ENCODE results near the gene ARIH2. TPM values are rescaled to one million over a fixed set of nuclear protein-coding genes. Genes with fewer than 3 reads are reported as not detected.

Gene ARIH2
- total and polyA plus RNA-seq, 2 donors (not counting 3 experiments of a cell fraction or from before 2014, with no cell fraction given), result 59.7 to 85.5 TPM

DNA sequence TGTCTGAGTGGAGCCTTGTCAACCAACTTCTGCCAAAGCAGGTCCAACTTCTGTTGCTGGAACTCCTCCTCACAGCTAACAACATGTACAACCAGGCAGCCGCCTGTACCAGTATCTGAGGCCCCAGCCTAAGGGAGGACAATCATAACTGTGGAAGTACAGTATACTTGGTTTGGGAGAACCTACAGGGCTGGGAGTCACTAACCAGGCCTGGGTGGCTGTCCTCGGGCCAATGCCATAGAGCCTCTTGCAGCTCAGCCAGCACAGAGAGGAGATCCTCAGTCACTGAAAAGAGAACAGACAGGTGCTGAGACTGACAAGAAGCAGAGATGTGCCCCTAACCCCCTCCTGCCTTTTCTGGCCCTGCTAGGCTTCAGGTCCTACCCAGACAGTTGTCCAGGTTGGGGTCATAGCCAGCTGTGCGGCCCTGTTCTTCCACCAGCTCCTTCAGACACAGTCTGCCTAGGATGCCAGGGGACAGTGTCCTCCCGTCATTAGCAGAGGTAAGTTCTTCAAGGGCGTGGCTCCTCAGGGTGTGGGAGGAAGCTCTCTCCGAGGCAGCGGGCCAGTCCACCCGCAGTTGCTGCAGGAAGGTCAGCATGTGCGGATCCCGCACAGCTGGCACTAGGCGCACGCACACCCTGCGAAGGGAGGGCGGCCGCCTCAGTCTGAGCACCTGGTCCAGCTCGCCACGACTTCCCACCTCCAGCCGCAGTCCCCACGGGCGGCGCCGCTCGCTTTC is 98.8 kb downstream of the ARIH2 start:
- TF ChIP-seq GATA2 (IDR thresholded peaks at IDR 0.05; ENCODE audit: insufficient read depth, insufficient read length, low read depth, low read length) (no peak), EZH2 (IDR thresholded peaks at IDR 0.05; ENCODE audit: borderline replicate concordance, low read depth, low read length, severe bottlenecking) (no peak), POLR2AphosphoS5 (IDR thresholded peaks at IDR 0.05; ENCODE audit: insufficient read depth, low read depth, low read length) (no peak), POLR2A (IDR thresholded peaks at IDR 0.05; ENCODE audit: low read depth, low read length) (no peak), JUN (IDR thresholded peaks at IDR 0.05; ENCODE audit: borderline replicate concordance, insufficient read depth, insufficient read length, low read depth) (no peak), MYC (IDR thresholded peaks at IDR 0.05; ENCODE audit: low read depth, low read length) (no peak), FOS (IDR thresholded peaks at IDR 0.05; ENCODE audit: borderline replicate concordance, insufficient read depth, low read length) (no peak)
- TF ChIP-seq, protein P1, sequence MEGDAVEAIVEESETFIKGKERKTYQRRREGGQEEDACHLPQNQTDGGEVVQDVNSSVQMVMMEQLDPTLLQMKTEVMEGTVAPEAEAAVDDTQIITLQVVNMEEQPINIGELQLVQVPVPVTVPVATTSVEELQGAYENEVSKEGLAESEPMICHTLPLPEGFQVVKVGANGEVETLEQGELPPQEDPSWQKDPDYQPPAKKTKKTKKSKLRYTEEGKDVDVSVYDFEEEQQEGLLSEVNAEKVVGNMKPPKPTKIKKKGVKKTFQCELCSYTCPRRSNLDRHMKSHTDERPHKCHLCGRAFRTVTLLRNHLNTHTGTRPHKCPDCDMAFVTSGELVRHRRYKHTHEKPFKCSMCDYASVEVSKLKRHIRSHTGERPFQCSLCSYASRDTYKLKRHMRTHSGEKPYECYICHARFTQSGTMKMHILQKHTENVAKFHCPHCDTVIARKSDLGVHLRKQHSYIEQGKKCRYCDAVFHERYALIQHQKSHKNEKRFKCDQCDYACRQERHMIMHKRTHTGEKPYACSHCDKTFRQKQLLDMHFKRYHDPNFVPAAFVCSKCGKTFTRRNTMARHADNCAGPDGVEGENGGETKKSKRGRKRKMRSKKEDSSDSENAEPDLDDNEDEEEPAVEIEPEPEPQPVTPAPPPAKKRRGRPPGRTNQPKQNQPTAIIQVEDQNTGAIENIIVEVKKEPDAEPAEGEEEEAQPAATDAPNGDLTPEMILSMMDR (IDR thresholded peaks at IDR 0.05; ENCODE audit: extremely low read depth in 1 of 2, insufficient read depth in 1 of 2, low read depth in 1 of 2, low read length in 2 of 2), result no peak
- TF ChIP-seq, protein P2, sequence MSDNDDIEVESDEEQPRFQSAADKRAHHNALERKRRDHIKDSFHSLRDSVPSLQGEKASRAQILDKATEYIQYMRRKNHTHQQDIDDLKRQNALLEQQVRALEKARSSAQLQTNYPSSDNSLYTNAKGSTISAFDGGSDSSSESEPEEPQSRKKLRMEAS (IDR thresholded peaks at IDR 0.05; ENCODE audit: insufficient read depth, insufficient read length), result no peak
- Histone ChIP-seq H3K4me1 (ENCODE audit: control insufficient read depth, extremely low read depth, insufficient read depth, low read length) (peaks cover 22% of the 10 kb centered on the region), H2AFZ (ENCODE audit: low read depth, low read length) (peak overlapping the region; percentile 56), H3K4me2 (ENCODE audit: insufficient read depth, low read length) (peak overlapping the region; percentile 68), H3K36me3 (ENCODE audit: control insufficient read depth in 2 of 2, extremely low read depth in 1 of 2, insufficient read depth in 2 of 2, low read length in 2 of 2) (peaks cover 5 to 41% of the 10 kb centered on the region in 2 experiments), H3K4me3 (replicated peaks in 1 of 3; ENCODE audit: insufficient read depth in 1 of 3, low read depth in 1 of 3, low read length in 3 of 3) (peak overlapping the region; percentile 69 to 78 (median 70)), H3K9ac (replicated peaks; ENCODE audit: extremely low read depth, insufficient read depth, low read length) (no peak overlapping the region), H3K9me3 (replicated peaks; ENCODE audit: control insufficient read depth, insufficient read depth, low read length) (no peaks in the 10 kb centered on the region), H3K9me1 (replicated peaks; ENCODE audit: control insufficient read depth, extremely low read depth, insufficient read depth, low read length) (no peaks in the 10 kb centered on the region), H3K79me2 (ENCODE audit: control insufficient read depth, insufficient read depth, low read length) (peaks cover 21% of the 10 kb centered on the region), H3K27me3 (ENCODE audit: control insufficient read depth in 2 of 2, insufficient read depth in 2 of 2, low read length in 2 of 2) (no peaks in the 10 kb centered on the region), H4K20me1 (replicated peaks; ENCODE audit: control insufficient read depth, extremely low read depth, insufficient read depth, low read length) (no peaks in the 10 kb centered on the region), H3K27ac (ENCODE audit: insufficient read depth, low read depth, low read length) (no peak overlapping the region)
- CTCF ChIA-PET, result interaction anchor here (1.4 to 8.3 kb wide), 2 partner anchors 10 to 29 kb away, joined by 10 to 127 read pairs; partner anchors contain the start of genes P4HTM and WDR6
- FAIRE-seq (no peak), DNase-seq (ENCODE audit: low read depth, low spot score) (peak; percentile 17)
- BruUV-seq (replicated peaks), result no TSS peak
- POLR2A ChIA-PET, result interaction anchor here (0.9 to 4.2 kb wide), 2 partner anchors 9 to 12 kb away, joined by 4 to 17 read pairs; partner anchors contain the start of genes IMPDH2 and WDR6
- intact Hi-C loops (cut with micrococcal nuclease), result no loop called here
- dilution Hi-C loops (cut with MboI; ENCODE audit: extremely low pct_ligation_motif_present, low sequenced_read_pairs), result no loop called here

Measured in endothelial cell of umbilical vein (primary cell).